OCI-LY7 (cell line): ENCODE results near the gene RPS27A. TPM values are rescaled to one million over a fixed set of nuclear protein-coding genes. Genes with fewer than 3 reads are reported as not detected.
"Not testable (repeated sequence)": the region's sequence is repeated elsewhere in the genome, so short reads cannot be mapped to it uniquely, and the experiment has no call there.

Experiments
- BruUV-seq: library from RNA; stranded (reverse); fragments of 400-500 nt; replicated peaks from 2 replicates; lab custom pipeline; 2021; lab: Mats Ljungman, UMichigan
- CTCF ChIA-PET: fragments of 300-600 bp; sonication (Branson Sonifier 250); formaldehyde crosslinking; loops from one replicate; lab custom pipeline; 2022; ENCODE audit warnings: antibody characterized with exemption; ENCODE audit not compliant: unreplicated experiment; lab: Charles Lee
- POLR2A ChIA-PET: fragments of 300-600 bp; sonication (Branson Sonifier 250); formaldehyde crosslinking; loops from one replicate; lab custom pipeline; 2022; ENCODE audit warnings: antibody characterized with exemption; lab: Charles Lee
- DNase-seq: peaks from one replicate; pipeline ENCODE4 v3.0.0-alpha.2; 2015; ENCODE audit warnings: low spot score
- H2AFZ ChIP-seq: fragments of 200-600 bp; sonication (generic), shearing (Covaris generic); 2 replicates; pipeline ENCODE4 v1.6.1; 2014; ENCODE audit warnings: mild to moderate bottlenecking, antibody characterized with exemption, low read length, moderate library complexity
- H3K27ac ChIP-seq: fragments of 200-600 bp; sonication (generic); 2 replicates; pipeline ENCODE4 v1.5.1; 2014; ENCODE audit warnings: mixed run types, low read depth, mild to moderate bottlenecking, moderate library complexity, low read length, inconsistent platforms; ENCODE audit not compliant: poor library complexity, severe bottlenecking
- H3K36me3 ChIP-seq: fragments of 200-600 bp; sonication (generic); 2 replicates; pipeline ENCODE4 v1.6.1; 2014; ENCODE audit warnings: mild to moderate bottlenecking, antibody characterized with exemption, low read length, moderate library complexity, mixed read lengths; ENCODE audit not compliant: insufficient read depth
- H3K4me1 ChIP-seq: fragments of 200-600 bp; sonication (generic); 2 replicates; pipeline ENCODE4 v1.5.1; 2014; ENCODE audit warnings: mild to moderate bottlenecking, low read length; ENCODE audit not compliant: insufficient read depth, poor library complexity, severe bottlenecking
- H3K4me2 ChIP-seq: fragments of 200-600 bp; sonication (generic); 2 replicates; pipeline ENCODE4 v1.6.1; 2014; ENCODE audit warnings: mild to moderate bottlenecking, low read length
- H3K4me3 ChIP-seq: fragments of 200-600 bp; sonication (generic); 2 replicates; pipeline ENCODE4 v1.5.1; 2014; ENCODE audit warnings: mild to moderate bottlenecking, low read depth, low read length; ENCODE audit not compliant: poor library complexity, severe bottlenecking
- H3K79me2 ChIP-seq: fragments of 200-600 bp; sonication (generic); 2 replicates; pipeline ENCODE4 v1.6.1; 2016; ENCODE audit warnings: low read depth, mild to moderate bottlenecking, low read length, moderate library complexity, mixed read lengths; ENCODE audit not compliant: insufficient read depth
- H3K9me2 ChIP-seq: fragments of 200-600 bp; sonication (generic); 2 replicates; pipeline ENCODE4 v1.6.1; 2016; ENCODE audit warnings: mild to moderate bottlenecking, low read length, mixed read lengths; ENCODE audit not compliant: insufficient read depth
- H3K9me3 ChIP-seq: fragments of 200-600 bp; sonication (generic); 2 replicates; pipeline ENCODE4 v1.6.1; 2014; ENCODE audit warnings: mild to moderate bottlenecking, mixed run types, low read length, mixed read lengths
- H4K20me1 ChIP-seq: fragments of 200-600 bp; sonication (generic); 2 replicates; pipeline ENCODE4 v1.6.1; 2014; ENCODE audit warnings: mild to moderate bottlenecking, antibody characterized with exemption, low read length, moderate library complexity, mixed read lengths; ENCODE audit not compliant: insufficient read depth
- CTCF ChIP-seq: fragments of 200-600 bp; sonication (generic); conservative IDR thresholded peaks from 2 replicates; pipeline ENCODE4 v1.5.1; 2014; ENCODE audit warnings: mild to moderate bottlenecking, antibody characterized with exemption, low read length, moderate library complexity, mixed read lengths
- EZH2phosphoT487 ChIP-seq: fragments of 200-600 bp; sonication (generic); IDR thresholded peaks from 2 replicates; pipeline ENCODE4 v1.6.1; 2018; ENCODE audit warnings: low read depth, borderline replicate concordance, mild to moderate bottlenecking, mixed run types, antibody characterized with exemption, low read length, moderate library complexity, mixed read lengths
- intact Hi-C: fragments of 100-400 bp; cut with micrococcal nuclease; formaldehyde crosslinking; loops from one replicate; pipeline ENCODE4 v1.10.0; 2022; ENCODE audit not compliant: unreplicated experiment
- total RNA-seq, 2 experiments: library from RNA; depleted of rRNA in 1 of 2; stranded (reverse); fragments of >200 nt in 1 of 2; shearing (Covaris generic) in 1 of 2; gene quantifications; 2 replicates each; pipeline ENCODE4 v1.2.3, GENCODE V29; 2014 to 2022

The RPS27A gene
- total RNA-seq, 2 experiments from 2014 or later = 1,456 to 1,716 TPM

- H3K27ac ChIP-seq, H4K20me1 ChIP-seq, H3K79me2 ChIP-seq, H3K9me2 ChIP-seq, H3K9me3 ChIP-seq, DNase-seq, H3K36me3 ChIP-seq, intact Hi-C loops, CTCF ChIA-PET, H3K4me3 ChIP-seq: not testable (repeated sequence)
- POLR2A ChIA-PET = interaction anchor here (0.7 to 1.7 kb wide), 6 partner anchors 11 to 57 kb away, joined by 3 to 9 read pairs (median 3); no protein-coding TSS in a partner anchor
- Histone ChIP-seq H3K4me1 (peaks cover 12% of the 10 kb centered on the region), H3K4me2 (peak overlapping the region; percentile 81; the same call in 1 of the 2 replicates), H2AFZ (peak overlapping the region; percentile 94; the same call in 1 of the 2 replicates)
- BruUV-seq = TSS peak; percentile 43
Measured at GRCh38 chr2:55280851-55281546, 48.5 kb downstream of the RPS27A start.

DNA sequence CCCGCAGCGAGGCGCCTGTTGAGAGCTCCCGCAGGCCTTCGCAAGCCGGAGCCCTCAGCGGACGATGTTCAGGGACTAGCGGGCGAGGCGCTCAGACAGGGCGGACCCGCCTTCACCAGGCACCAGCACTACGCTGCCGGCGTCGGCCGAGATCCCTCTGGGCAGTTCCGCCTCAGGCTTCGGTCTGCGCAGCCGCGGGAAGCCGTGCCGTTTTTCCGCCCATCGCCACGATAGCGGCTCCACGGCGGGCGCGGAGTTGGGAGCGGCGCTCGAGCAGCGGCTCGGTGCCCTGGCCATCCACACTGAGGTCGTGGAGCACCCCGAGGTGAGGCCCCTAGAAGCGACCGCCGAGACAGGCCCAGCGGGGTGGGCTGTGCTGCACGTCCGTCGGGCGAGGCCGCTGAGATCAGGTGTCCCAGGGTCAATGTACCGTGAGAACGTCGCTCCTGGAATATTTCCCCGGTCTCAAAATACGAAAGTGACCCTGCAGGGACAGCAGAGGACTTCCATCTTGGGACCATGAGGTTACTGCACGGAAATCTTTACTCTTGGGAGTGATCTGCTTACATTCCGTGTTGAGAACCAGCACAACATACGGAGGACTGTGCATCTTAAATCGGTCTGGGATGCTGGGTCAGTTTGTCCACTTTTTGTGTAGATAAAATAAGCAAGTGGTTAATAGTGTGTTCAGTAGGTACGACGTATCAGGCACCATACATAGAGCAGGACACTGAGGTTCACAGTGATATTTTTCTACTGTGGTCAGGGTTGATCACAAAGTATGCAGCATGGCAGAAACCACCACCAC is 49.8 kb downstream of the RPS27A start:
- H3K27ac ChIP-seq = peak overlapping the region; percentile 13
- no peaks in the 10 kb centered on the region for H3K9me2 ChIP-seq
- H2AFZ ChIP-seq = peak overlapping the region; percentile 94
- H3K79me2 ChIP-seq = no peaks in the 10 kb centered on the region
- BruUV-seq = TSS peak; percentile 74
- intact Hi-C loops = loop anchor here (2.0 kb wide), 1 partner anchor 138 kb away; no protein-coding TSS in a partner anchor
- DNase-seq = peak; percentile 89
- H3K36me3 ChIP-seq = peaks cover 12% of the 10 kb centered on the region
- POLR2A ChIA-PET = interaction anchor here (0.6 to 1.7 kb wide), 3 partner anchors 11 to 305 kb away, joined by 3 to 9 read pairs (median 3); no protein-coding TSS in a partner anchor
- H3K4me1 ChIP-seq = peaks cover 12% of the 10 kb centered on the region
- CTCF ChIA-PET = no interaction called here
- H3K4me3 ChIP-seq = peak overlapping the region; percentile 72
- no peaks in the 10 kb centered on the region for H3K9me3 ChIP-seq
- peak overlapping the region; percentile 81 for H3K4me2 ChIP-seq
- TF ChIP-seq CTCF (no peak), EZH2phosphoT487 (no peak)
- no peaks in the 10 kb centered on the region for H4K20me1 ChIP-seq

- Histone ChIP-seq H4K20me1 (no peaks in the 10 kb centered on the region), H3K36me3 (peaks cover 19% of the 10 kb centered on the region), H3K27ac (no peak overlapping the region), H3K9me2 (no peaks in the 10 kb centered on the region), H3K79me2 (no peaks in the 10 kb centered on the region), H3K9me3 (no peaks in the 10 kb centered on the region), H3K4me1 (peaks cover 12% of the 10 kb centered on the region), H3K4me2 (no peak overlapping the region), H2AFZ (no peak overlapping the region), H3K4me3 (no peak overlapping the region)
- intact Hi-C loops = loop anchor here (2.0 kb wide), 1 partner anchor 138 kb away; no protein-coding TSS in a partner anchor
- TF ChIP-seq EZH2phosphoT487 (no peak), CTCF (no peak)
- POLR2A ChIA-PET = no interaction called here
- CTCF ChIA-PET = no interaction called here
- BruUV-seq = no TSS peak
- DNase-seq = no peak
Measured at GRCh38 chr2:55283083-55283482, 50.6 kb downstream of the RPS27A start.
